HG03039 (cell line): ENCODE results near the gene LGR6.

Source experiments
- ATAC-seq: cut with Tn5 transposase; IDR thresholded peaks from one replicate; pipeline ENCODE4 v1.9.1; 2021; ENCODE audit warnings: mild to moderate bottlenecking, moderate library complexity; ENCODE audit not compliant: unreplicated experiment

LGR6 gene

GRCh38 chr1:202361224-202361623 is 167.6 kb downstream of the LGR6 start:
- no peak for ATAC-seq

DNA sequence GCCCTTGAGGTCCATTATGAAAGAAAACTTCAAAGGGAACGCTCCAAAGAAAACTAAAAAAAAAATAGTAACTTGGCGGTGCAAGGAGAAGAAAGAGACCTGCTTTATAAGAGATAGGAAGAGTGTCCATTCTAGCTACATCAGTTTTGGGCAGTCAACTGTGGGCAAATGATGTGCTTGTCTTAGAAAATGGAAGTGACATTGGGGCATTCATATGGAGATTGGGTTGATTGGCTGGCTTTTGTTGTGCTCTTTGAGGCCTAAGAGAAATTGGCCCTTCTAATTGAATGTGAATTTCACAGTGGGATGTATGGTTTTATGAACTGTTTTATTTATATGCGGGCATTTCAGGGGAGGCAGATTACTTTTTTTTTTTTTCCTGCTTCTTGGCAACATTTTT is 168.1 kb downstream of the LGR6 start:
- no peak for ATAC-seq

DNA sequence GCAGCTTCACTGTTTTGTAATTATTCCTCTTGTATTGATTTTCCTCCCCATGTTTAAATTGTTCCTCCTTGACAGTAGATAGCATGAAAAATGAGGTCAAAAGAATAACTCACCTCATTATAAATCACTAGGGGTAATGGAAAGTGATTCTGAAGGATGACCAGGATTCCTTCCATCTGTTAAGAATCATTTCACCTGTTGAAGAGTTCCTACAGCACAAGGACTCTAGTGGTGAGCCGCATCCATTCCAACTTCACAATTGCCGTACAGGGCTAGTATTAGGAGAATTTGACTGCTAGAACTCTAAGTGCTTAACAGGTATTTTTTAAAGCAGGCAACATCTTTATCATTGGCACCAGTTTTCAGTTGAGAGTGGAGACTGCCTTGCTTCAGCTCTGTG is 168.6 kb downstream of the LGR6 start:
- no peak for ATAC-seq

- ATAC-seq: no peak
Observed at GRCh38 chr1:202365092-202365815, 171.7 kb downstream of the LGR6 start.

GRCh38 chr1:202367271-202367670 is 173.7 kb downstream of the LGR6 start:
- ATAC-seq: no peak
